Measurements from ENCODE around the gene KLHDC10.

The KLHDC10 gene

GRCh38 chr7:130154131-130154500, 83.8 kb downstream of the KLHDC10 start:
- H3K36me3 ChIP-seq (ENCODE audit: control insufficient read depth, insufficient read depth, low read length): no peaks in the 10 kb centered on the region
- H3K9ac ChIP-seq: no peak overlapping the region
- no peak overlapping the region for H3K4me2 ChIP-seq (ENCODE audit: low read length)
- no peak for TF ChIP-seq CTCF (IDR thresholded peaks at IDR 0.05)
- H3K9me3 ChIP-seq (ENCODE audit: control insufficient read depth, low read length): no peaks in the 10 kb centered on the region
- H3K27ac ChIP-seq: no peak overlapping the region
- H3K27me3 ChIP-seq (ENCODE audit: control insufficient read depth, insufficient read depth, low read length): no peaks in the 10 kb centered on the region
- H2AFZ ChIP-seq: peak overlapping the region; percentile 62
- H3K79me2 ChIP-seq: no peaks in the 10 kb centered on the region
- H3K4me1 ChIP-seq: peaks cover 13% of the 10 kb centered on the region
- H3K4me3 ChIP-seq (ENCODE audit: low read depth, low read length): no peak overlapping the region

- H3K27ac ChIP-seq: no peak overlapping the region
- peaks cover 9% of the 10 kb centered on the region for H3K4me1 ChIP-seq
- no peak overlapping the region for H3K9ac ChIP-seq
- H3K36me3 ChIP-seq (ENCODE audit: control insufficient read depth, insufficient read depth, low read length): no peaks in the 10 kb centered on the region
- no peak overlapping the region for H3K4me2 ChIP-seq (ENCODE audit: low read length)
- H3K79me2 ChIP-seq: no peaks in the 10 kb centered on the region
- no peaks in the 10 kb centered on the region for H3K27me3 ChIP-seq (ENCODE audit: control insufficient read depth, insufficient read depth, low read length)
- H2AFZ ChIP-seq: peak overlapping the region; percentile 62
- no peaks in the 10 kb centered on the region for H3K9me3 ChIP-seq (ENCODE audit: control insufficient read depth, low read length)
- no peak overlapping the region for H3K4me3 ChIP-seq (ENCODE audit: low read depth, low read length)
- TF ChIP-seq CTCF (IDR thresholded peaks at IDR 0.05): peak; percentile 12
These were observed 84.4 kb downstream of the KLHDC10 start for GRCh38 chr7:130154501-130155317.

GRCh38 chr7:130156140-130156539, 85.8 kb downstream of the KLHDC10 start:
- Histone ChIP-seq H3K27ac (no peak overlapping the region), H3K36me3 (ENCODE audit: control insufficient read depth, insufficient read depth, low read length) (no peaks in the 10 kb centered on the region), H3K27me3 (ENCODE audit: control insufficient read depth, insufficient read depth, low read length) (no peaks in the 10 kb centered on the region), H3K4me1 (peaks cover 9% of the 10 kb centered on the region), H3K4me3 (ENCODE audit: low read depth, low read length) (no peak overlapping the region), H3K79me2 (no peaks in the 10 kb centered on the region), H3K4me2 (ENCODE audit: low read length) (no peak overlapping the region), H2AFZ (no peak overlapping the region), H3K9me3 (ENCODE audit: control insufficient read depth, low read length) (no peaks in the 10 kb centered on the region), H3K9ac (no peak overlapping the region)
- TF ChIP-seq CTCF (IDR thresholded peaks at IDR 0.05): no peak

GRCh38 chr7:130157700-130158099, 87.4 kb downstream of the KLHDC10 start:
- Histone ChIP-seq H3K27me3 (ENCODE audit: control insufficient read depth, insufficient read depth, low read length) (no peaks in the 10 kb centered on the region), H3K36me3 (ENCODE audit: control insufficient read depth, insufficient read depth, low read length) (no peaks in the 10 kb centered on the region), H3K4me1 (peaks cover 9% of the 10 kb centered on the region), H3K4me3 (ENCODE audit: low read depth, low read length) (no peak overlapping the region), H3K27ac (no peak overlapping the region), H3K79me2 (no peaks in the 10 kb centered on the region), H2AFZ (no peak overlapping the region), H3K9ac (no peak overlapping the region), H3K9me3 (ENCODE audit: control insufficient read depth, low read length) (no peaks in the 10 kb centered on the region), H3K4me2 (ENCODE audit: low read length) (no peak overlapping the region)
- no peak for TF ChIP-seq CTCF (IDR thresholded peaks at IDR 0.05)

- H3K79me2 ChIP-seq: no peaks in the 10 kb centered on the region
- no peaks in the 10 kb centered on the region for H3K9me3 ChIP-seq (ENCODE audit: control insufficient read depth, low read length)
- no peak overlapping the region for H3K27ac ChIP-seq
- no peaks in the 10 kb centered on the region for H3K36me3 ChIP-seq (ENCODE audit: control insufficient read depth, insufficient read depth, low read length)
- no peak overlapping the region for H3K9ac ChIP-seq
- no peak overlapping the region for H2AFZ ChIP-seq
- no peak overlapping the region for H3K4me2 ChIP-seq (ENCODE audit: low read length)
- H3K4me3 ChIP-seq (ENCODE audit: low read depth, low read length): no peak overlapping the region
- TF ChIP-seq CTCF (IDR thresholded peaks at IDR 0.05): no peak
- H3K4me1 ChIP-seq: no peaks in the 10 kb centered on the region
- H3K27me3 ChIP-seq (ENCODE audit: control insufficient read depth, insufficient read depth, low read length): no peaks in the 10 kb centered on the region
These were observed 89.7 kb downstream of the KLHDC10 start for GRCh38 chr7:130160023-130160422.
